ENCODE data around the gene TMEM17. TPM values are rescaled to one million over a fixed set of nuclear protein-coding genes. Genes with fewer than 3 reads are reported as not detected.

The TMEM17 gene
- total and polyA plus RNA-seq, 9 donors = 0.94 to 3.0 (median 2.3) TPM

- H3K4me3 ChIP-seq = no peak overlapping the region
- no peak overlapping the region for H3K27ac ChIP-seq
- no peak for TF ChIP-seq EP300 (IDR thresholded peaks at IDR 0.05)
- no peak for TF ChIP-seq CTCF (IDR thresholded peaks at IDR 0.05)
- no peak for TF ChIP-seq POLR2A (IDR thresholded peaks at IDR 0.05)
- intact Hi-C loops (cut with DNase I) = no loop called here
- no peaks in the 10 kb centered on the region for H3K4me1 ChIP-seq (ENCODE audit: insufficient read depth)
- H3K9me3 ChIP-seq = no peaks in the 10 kb centered on the region
- H3K27me3 ChIP-seq = no peaks in the 10 kb centered on the region
- no peaks in the 10 kb centered on the region for H3K36me3 ChIP-seq
- no peak for DNase-seq
Measured at GRCh38 chr2:62498739-62499138, 7.3 kb downstream of the TMEM17 start.

- WGBS, 3 donors = 51 to 59% (median 54%) methylated on average over 2 of the region's 2 CpGs
- TF ChIP-seq EP300 (IDR thresholded peaks at IDR 0.05) (no peak), POLR2A (IDR thresholded peaks at IDR 0.05) (no peak), CTCF (IDR thresholded peaks at IDR 0.05) (no peak)
- H3K36me3 ChIP-seq = no peaks in the 10 kb centered on the region
- DNase-seq = no peak
- no peak overlapping the region for H3K4me3 ChIP-seq
- H3K27me3 ChIP-seq = no peaks in the 10 kb centered on the region
- no peaks in the 10 kb centered on the region for H3K9me3 ChIP-seq
- H3K4me1 ChIP-seq (ENCODE audit: insufficient read depth) = no peaks in the 10 kb centered on the region
- intact Hi-C loops (cut with DNase I) = no loop called here
- no peak overlapping the region for H3K27ac ChIP-seq
Measured at GRCh38 chr2:62495761-62496160, 10.2 kb downstream of the TMEM17 start.

- no peaks in the 10 kb centered on the region for H3K27me3 ChIP-seq
- no peaks in the 10 kb centered on the region for H3K9me3 ChIP-seq
- H3K4me1 ChIP-seq (ENCODE audit: insufficient read depth) = peaks cover 9% of the 10 kb centered on the region
- intact Hi-C loops (cut with DNase I) = no loop called here
- no peak overlapping the region for H3K4me3 ChIP-seq
- TF ChIP-seq CTCF (IDR thresholded peaks at IDR 0.05) (no peak), POLR2A (IDR thresholded peaks at IDR 0.05) (no peak), EP300 (IDR thresholded peaks at IDR 0.05) (no peak)
- DNase-seq = no peak
- no peak overlapping the region for H3K27ac ChIP-seq
- H3K36me3 ChIP-seq = no peaks in the 10 kb centered on the region
- 51 to 84% (median 84%) methylated on average over 2 of the region's 2 CpGs for WGBS, 3 donors
Measured at GRCh38 chr2:62492048-62492447, 13.9 kb downstream of the TMEM17 start.

- no peak for DNase-seq
- no peak overlapping the region for H3K4me3 ChIP-seq
- no peak for TF ChIP-seq EP300 (IDR thresholded peaks at IDR 0.05)
- no peak for TF ChIP-seq CTCF (IDR thresholded peaks at IDR 0.05)
- no peak for TF ChIP-seq POLR2A (IDR thresholded peaks at IDR 0.05)
- H3K9me3 ChIP-seq = no peaks in the 10 kb centered on the region
- no peaks in the 10 kb centered on the region for H3K27me3 ChIP-seq
- WGBS, 3 donors = 6 to 22% (median 13%) methylated on average over 1 of the region's 1 CpG
- no peak overlapping the region for H3K27ac ChIP-seq
- H3K36me3 ChIP-seq = no peaks in the 10 kb centered on the region
- intact Hi-C loops (cut with DNase I) = no loop called here
- peaks cover 25% of the 10 kb centered on the region for H3K4me1 ChIP-seq (ENCODE audit: insufficient read depth)
Measured at GRCh38 chr2:62489702-62490101, 16.3 kb downstream of the TMEM17 start.

GRCh38 chr2:62489162-62489561 lies 16.8 kb downstream of the TMEM17 start:
- intact Hi-C loops (cut with DNase I) = no loop called here
- DNase-seq = no peak
- Histone ChIP-seq H3K27me3 (no peaks in the 10 kb centered on the region), H3K4me1 (ENCODE audit: insufficient read depth) (peaks cover 25% of the 10 kb centered on the region), H3K9me3 (no peaks in the 10 kb centered on the region), H3K27ac (peak overlapping the region in 1 of 2 donors; percentile 28), H3K4me3 (no peak overlapping the region), H3K36me3 (no peaks in the 10 kb centered on the region)
- 4 to 10% (median 6%) methylated on average over 4 of the region's 4 CpGs for WGBS, 3 donors
- TF ChIP-seq POLR2A (IDR thresholded peaks at IDR 0.05) (no peak), EP300 (IDR thresholded peaks at IDR 0.05) (no peak), CTCF (IDR thresholded peaks at IDR 0.05) (no peak)

All from ovary (tissue), 9 donors.